HG03108 (cell line): ENCODE results near the gene HMGB1.

ENCODE experiments used
- ATAC-seq: cut with Tn5 transposase; IDR thresholded peaks from one replicate; pipeline ENCODE4 v1.9.1; 2021; ENCODE audit warnings: moderate library complexity; ENCODE audit not compliant: unreplicated experiment

HMGB1 gene

GRCh38 chr13:30406779-30407416, 58.8 kb downstream of the HMGB1 start:
- ATAC-seq = no peak
